ENCODE results near the gene NRAS. TPM values are rescaled to one million over a fixed set of nuclear protein-coding genes. Genes with fewer than 3 reads are reported as not detected.

The NRAS gene
- total RNA-seq, 1 experiment from 2014 or later = 29.1 TPM

DNA sequence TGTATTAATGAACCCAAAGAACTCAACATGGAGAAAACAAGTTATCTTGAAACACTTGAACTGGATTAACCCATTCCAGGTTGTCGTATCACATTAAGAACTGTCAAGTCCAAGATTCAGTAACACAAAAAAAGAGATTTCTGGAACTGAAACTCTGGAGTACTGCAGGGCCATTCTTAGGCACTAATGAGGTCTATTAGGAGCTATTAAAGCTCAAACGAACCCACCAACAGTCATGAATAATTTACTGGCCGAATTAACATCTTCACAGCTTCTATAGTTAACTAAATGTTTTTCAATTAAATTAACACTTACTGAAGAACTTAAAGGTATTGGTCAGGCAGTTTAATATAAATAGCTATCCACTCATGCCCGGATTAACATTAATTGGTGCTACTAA, 36.6 kb upstream of the NRAS start:
- Mint-ChIP-seq H3K27ac (ENCODE audit: unreplicated experiment) (no peak overlapping the region), H3K4me3 (ENCODE audit: low read depth, unreplicated experiment) (no peak overlapping the region), H3K27me3 (ENCODE audit: unreplicated experiment) (no peaks in the 10 kb centered on the region), H3K9me3 (ENCODE audit: low read depth, unreplicated experiment) (no peaks in the 10 kb centered on the region), H3K36me3 (ENCODE audit: insufficient read depth, unreplicated experiment) (peaks cover 69% of the 10 kb centered on the region), H3K4me1 (ENCODE audit: low read depth, unreplicated experiment) (peaks cover 27% of the 10 kb centered on the region)
- intact Hi-C loops (cut with micrococcal nuclease; ENCODE audit: unreplicated experiment) = no loop called here
- TF ChIP-seq, protein P1, sequence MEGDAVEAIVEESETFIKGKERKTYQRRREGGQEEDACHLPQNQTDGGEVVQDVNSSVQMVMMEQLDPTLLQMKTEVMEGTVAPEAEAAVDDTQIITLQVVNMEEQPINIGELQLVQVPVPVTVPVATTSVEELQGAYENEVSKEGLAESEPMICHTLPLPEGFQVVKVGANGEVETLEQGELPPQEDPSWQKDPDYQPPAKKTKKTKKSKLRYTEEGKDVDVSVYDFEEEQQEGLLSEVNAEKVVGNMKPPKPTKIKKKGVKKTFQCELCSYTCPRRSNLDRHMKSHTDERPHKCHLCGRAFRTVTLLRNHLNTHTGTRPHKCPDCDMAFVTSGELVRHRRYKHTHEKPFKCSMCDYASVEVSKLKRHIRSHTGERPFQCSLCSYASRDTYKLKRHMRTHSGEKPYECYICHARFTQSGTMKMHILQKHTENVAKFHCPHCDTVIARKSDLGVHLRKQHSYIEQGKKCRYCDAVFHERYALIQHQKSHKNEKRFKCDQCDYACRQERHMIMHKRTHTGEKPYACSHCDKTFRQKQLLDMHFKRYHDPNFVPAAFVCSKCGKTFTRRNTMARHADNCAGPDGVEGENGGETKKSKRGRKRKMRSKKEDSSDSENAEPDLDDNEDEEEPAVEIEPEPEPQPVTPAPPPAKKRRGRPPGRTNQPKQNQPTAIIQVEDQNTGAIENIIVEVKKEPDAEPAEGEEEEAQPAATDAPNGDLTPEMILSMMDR (IDR thresholded peaks at IDR 0.05; ENCODE audit: unreplicated experiment) = no peak
- BruUV-seq (replicated peaks) = no TSS peak
- CTCF ChIA-PET = no interaction called here
- no peak for DNase-seq

DNA sequence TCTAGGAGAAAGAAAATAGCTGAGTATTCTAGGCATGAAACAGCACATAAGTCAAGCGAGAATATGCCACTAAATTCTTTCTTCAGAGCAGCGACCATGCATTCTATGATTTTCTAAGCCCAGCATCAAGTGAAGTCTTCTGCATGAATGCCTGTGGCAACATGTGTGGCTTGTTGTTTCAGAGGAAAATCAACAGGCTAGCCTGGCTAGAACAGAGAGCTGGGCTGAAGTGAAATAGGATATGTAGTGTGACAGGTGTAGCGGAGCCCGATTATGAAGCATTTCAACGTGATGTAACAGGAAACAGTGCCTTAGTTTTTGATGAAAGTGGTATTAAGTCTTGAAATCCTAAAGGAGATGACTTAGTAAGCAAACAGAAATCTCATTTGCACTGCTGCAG, 34.2 kb upstream of the NRAS start:
- intact Hi-C loops (cut with micrococcal nuclease; ENCODE audit: unreplicated experiment) = no loop called here
- no peaks in the 10 kb centered on the region for H3K9me3 Mint-ChIP-seq (ENCODE audit: low read depth, unreplicated experiment)
- peaks cover 55% of the 10 kb centered on the region for H3K36me3 Mint-ChIP-seq (ENCODE audit: insufficient read depth, unreplicated experiment)
- H3K4me1 Mint-ChIP-seq (ENCODE audit: low read depth, unreplicated experiment) = peaks cover 26% of the 10 kb centered on the region
- CTCF ChIA-PET = no interaction called here
- no peak overlapping the region for H3K27ac Mint-ChIP-seq (ENCODE audit: unreplicated experiment)
- no peak overlapping the region for H3K4me3 Mint-ChIP-seq (ENCODE audit: low read depth, unreplicated experiment)
- no peaks in the 10 kb centered on the region for H3K27me3 Mint-ChIP-seq (ENCODE audit: unreplicated experiment)
- BruUV-seq (replicated peaks) = no TSS peak
- no peak for DNase-seq
- TF ChIP-seq, protein P1 (IDR thresholded peaks at IDR 0.05; ENCODE audit: unreplicated experiment) = no peak

- CTCF ChIA-PET = no interaction called here
- DNase-seq = no peak
- Mint-ChIP-seq H3K4me3 (ENCODE audit: low read depth, unreplicated experiment) (no peak overlapping the region), H3K27ac (ENCODE audit: unreplicated experiment) (no peak overlapping the region), H3K27me3 (ENCODE audit: unreplicated experiment) (no peaks in the 10 kb centered on the region), H3K36me3 (ENCODE audit: insufficient read depth, unreplicated experiment) (peaks cover 50% of the 10 kb centered on the region), H3K9me3 (ENCODE audit: low read depth, unreplicated experiment) (no peaks in the 10 kb centered on the region), H3K4me1 (ENCODE audit: low read depth, unreplicated experiment) (peaks cover 26% of the 10 kb centered on the region)
- BruUV-seq (replicated peaks) = no TSS peak
- TF ChIP-seq, protein P1 (IDR thresholded peaks at IDR 0.05; ENCODE audit: unreplicated experiment) = no peak
- intact Hi-C loops (cut with micrococcal nuclease; ENCODE audit: unreplicated experiment) = no loop called here
Measured at GRCh38 chr1:114749835-114750234, 33.3 kb upstream of the NRAS start.

GRCh38 chr1:114746450-114747121, 30.0 kb upstream of the NRAS start:
- peaks cover 51% of the 10 kb centered on the region for H3K36me3 Mint-ChIP-seq (ENCODE audit: insufficient read depth, unreplicated experiment)
- CTCF ChIA-PET = no interaction called here
- peaks cover 9% of the 10 kb centered on the region for H3K4me1 Mint-ChIP-seq (ENCODE audit: low read depth, unreplicated experiment)
- H3K9me3 Mint-ChIP-seq (ENCODE audit: low read depth, unreplicated experiment) = no peaks in the 10 kb centered on the region
- TF ChIP-seq, protein P1 (IDR thresholded peaks at IDR 0.05; ENCODE audit: unreplicated experiment) = no peak
- intact Hi-C loops (cut with micrococcal nuclease; ENCODE audit: unreplicated experiment) = no loop called here
- no peaks in the 10 kb centered on the region for H3K27me3 Mint-ChIP-seq (ENCODE audit: unreplicated experiment)
- H3K4me3 Mint-ChIP-seq (ENCODE audit: low read depth, unreplicated experiment) = no peak overlapping the region
- BruUV-seq (replicated peaks) = no TSS peak
- no peak overlapping the region for H3K27ac Mint-ChIP-seq (ENCODE audit: unreplicated experiment)
- no peak for DNase-seq

All from Calu3 (cell line).